Inferior parietal cortex (tissue), 1 donor: ENCODE measurements around the gene MRPS2.
"Not testable (repeated sequence)": the region's sequence is repeated elsewhere in the genome, so short reads cannot be mapped to it uniquely, and the experiment has no call there.

Source experiments
- DNase-seq: peaks from one replicate; pipeline ENCODE4 v3.0.0-alpha.2; 2016; ENCODE audit errors: extremely low spot score

Gene MRPS2

DNA sequence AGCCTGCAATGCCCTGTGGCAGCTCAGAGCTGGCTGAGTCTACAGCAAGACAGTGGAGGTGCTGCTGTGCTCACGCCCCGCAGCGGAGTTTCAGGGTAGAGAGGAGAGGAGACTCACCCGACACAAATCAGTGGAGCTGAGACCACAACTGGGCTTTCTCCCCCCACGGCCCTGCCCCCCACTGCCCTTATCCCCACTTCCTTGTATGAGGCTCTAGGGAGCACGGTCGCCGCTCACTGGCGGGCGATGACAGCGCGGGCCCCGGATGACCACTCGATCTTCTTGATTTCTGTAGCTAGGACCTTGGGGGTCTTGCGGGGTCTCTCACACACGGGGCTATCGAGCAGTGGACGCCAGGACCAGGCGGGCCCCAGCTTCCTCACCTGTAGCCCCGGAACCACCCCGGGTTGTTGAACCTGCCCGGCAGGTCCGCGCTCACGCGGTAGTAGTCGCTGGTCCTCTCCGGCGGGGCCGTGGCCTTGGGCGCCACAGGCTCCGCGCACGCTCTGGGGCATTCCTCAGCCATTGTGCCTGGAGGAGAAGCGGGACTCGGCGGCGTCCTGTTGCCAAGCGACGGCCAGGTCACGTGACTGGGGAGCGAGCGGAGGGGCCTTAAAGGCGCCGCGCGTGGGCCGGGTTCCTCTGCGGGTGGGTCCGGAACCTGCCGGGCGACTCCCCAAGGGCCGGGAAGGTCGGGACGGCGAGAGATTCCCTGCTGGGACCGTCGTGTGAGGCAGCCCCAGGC, 984 bp upstream of the MRPS2 start:
- DNase-seq, result peak; percentile 94

DNA sequence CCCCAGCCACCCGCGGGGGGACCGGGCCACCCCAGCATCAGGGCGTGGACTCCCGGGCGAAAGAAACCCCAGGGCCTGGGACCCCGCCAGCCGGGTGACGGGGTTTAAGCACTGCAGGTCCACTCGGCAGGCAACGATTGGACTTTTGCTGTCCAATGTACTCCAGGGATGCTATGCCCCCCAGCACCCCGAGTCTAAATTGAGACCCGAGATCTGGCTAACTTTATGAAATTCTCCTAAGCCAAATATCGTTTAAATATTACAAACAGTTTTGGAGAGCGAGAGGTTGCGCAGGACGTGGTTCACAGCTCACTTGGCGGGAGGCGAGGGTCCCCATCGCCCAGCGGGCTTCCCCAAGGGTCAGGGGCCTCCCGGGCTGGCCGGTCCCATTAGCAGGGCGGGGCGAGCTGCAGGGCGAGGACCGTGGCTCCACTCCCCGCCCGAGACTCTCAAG, 384 bp upstream of the MRPS2 start:
- DNase-seq, result no peak

DNA sequence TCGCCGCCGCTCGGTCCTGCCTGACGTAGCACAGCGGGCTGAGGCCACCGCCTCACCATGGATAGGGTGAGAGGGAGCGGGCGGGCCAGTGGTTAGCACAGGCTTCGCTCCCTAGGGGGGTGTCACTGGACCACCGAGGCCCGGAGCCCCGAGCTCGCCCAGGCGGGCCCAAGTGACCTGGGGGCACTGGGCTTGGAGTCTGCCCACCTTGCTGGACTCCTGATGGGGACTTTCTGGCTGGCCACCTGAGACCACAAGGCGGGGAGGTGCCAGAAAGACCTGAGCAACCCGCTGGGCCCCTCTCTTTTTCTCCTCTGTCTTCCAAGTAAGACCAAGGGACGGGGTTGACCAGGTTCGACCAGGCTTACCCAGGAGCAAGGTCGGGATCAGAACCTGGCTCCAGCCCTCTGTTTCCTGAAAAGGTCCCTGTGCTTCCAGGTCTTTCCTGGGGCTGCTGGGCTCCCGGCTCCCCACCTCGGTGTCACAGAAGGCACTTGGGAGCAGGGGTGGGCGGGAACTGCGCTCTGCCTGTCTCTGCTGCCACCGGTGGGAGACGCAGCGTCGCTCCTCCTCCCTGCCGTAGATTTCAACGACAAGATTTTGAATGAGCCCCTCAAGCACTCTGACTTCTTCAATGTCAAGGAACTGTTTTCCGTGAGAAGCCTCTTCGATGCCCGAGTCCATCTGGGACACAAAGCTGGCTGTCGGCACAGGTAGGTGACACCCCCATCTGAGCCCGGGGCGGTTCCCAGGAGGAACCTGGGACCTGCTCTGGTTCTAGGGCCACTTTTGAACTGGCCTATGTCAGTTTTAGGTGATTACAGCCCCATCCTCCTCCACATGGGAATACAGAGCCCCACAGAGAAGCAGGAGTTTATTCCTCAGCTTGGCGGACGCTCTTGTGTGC, 1.0 kb downstream of the MRPS2 start:
- DNase-seq, result no peak

- no peak for DNase-seq
Observed at GRCh38 chr9:135502168-135502872, 1.8 kb downstream of the MRPS2 start.

DNA sequence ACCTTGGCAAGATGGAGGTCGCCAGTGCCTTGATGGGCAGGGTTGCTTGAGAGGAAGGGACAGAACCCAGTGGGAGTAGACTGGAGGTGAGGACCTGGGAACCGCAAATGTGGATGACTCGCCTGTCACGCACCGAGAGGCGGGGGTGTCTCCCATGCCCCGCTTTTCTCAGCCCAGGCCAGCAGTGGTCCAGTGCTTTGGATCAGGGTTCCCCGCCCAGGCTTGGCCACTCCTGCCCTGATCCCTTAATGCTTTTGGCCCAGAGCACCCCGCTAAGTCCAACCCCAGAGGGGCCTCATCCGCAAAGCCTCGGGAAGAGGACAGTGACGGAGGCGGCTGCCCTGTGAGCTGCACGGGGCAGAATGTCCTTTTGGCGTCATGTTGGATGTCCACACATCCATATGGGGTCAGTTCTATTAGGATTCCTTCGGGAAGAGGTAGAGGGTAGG, 2.4 kb downstream of the MRPS2 start:
- no peak for DNase-seq

GRCh38 chr9:135503371-135504261, 3.1 kb downstream of the MRPS2 start:
- no peak for DNase-seq

DNA sequence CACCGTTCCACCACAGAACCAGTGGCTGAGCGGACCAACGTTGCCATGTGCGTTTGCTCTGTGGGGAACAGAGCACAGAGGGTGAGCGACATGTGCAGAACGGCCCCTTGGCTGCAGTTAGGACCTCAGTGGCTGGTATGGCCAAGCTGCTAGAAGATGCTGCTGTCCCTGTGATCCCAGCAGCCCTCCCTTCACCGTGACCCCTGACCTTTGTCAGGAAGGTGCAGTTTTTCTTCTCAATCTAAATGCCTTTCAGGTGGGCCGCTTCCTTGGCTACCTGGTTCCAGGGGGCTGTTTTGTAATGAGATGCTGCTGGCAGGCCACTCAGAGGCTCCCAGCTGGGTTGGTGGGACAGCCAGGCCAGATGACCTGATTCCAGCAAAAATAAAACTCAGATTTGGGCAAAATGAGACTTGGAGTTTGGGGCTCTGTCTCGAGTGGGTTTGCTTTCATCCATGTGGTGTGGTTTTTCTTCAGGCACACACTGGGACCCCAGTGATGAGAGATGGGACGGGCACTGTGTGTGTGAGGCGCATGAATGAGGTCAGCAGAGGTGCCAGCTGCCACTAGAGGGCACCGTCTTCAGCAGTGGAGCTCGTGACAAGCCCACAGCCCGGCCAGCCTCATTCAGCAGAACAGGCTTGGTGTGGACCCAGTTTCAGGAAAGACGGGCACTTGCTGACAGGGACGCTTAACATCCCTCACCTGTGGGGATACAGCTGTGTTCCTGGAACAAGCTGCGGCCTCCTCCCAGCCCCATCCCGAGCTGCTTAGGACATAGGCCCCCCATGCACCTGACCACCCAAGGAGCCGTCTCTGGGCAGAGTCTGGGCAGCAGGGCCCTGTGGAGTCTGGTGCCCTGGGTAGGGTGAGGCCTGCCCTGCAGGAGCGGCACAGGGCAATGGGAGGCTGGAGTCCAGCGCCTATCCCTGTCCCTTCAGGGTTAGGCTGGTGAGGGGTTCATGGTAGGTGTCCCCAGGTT, 4.1 kb downstream of the MRPS2 start:
- DNase-seq, result peak; percentile 55

- no peak for DNase-seq
Observed at GRCh38 chr9:135505406-135506187, 5.1 kb downstream of the MRPS2 start.

GRCh38 chr9:135506327-135507103, 6.0 kb downstream of the MRPS2 start:
- no peak for DNase-seq

DNA sequence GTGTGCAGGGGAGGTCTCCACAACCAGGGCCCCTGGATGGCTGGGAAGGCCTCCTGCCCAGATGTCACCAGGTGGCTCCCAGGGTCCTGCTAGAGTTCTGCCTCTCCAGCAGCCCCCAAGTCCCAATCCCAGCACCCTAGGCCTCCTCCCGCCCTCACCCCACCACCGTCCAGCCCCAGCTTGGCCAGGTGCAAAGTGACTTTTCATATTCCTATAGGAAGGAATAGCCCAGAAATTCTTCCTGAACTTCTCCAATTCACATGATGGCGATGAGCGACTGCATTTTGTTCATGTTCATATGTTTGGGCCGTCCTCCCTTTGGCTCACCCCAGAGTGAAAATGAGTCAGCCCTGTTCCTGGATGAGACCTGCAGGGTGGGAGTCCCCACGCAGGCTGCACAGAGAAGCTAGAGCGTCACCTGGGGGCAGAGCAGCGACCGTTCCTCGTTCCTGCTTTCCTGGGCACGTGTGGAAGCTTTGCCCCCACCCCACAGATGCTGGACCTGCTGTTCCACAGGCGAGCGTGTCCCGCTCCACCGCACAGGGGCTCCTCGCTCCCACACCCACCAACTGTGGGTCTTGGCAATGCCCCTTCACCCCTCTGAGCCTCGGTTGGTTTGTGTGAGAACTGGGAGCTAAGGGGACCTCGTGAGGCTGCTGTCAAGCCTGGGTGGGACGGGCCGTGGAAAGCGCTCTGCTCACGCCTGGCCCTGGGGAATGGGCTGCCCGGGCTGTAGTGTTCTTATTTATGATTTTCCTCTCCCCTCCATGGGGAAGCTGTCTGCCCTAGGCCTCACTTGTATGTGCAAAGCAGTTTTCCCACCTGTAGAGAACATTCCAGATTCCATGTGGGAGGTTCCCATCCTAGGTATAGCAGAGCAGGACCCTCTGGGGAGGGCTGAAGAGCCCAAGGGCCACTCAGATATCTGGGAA, 6.9 kb downstream of the MRPS2 start:
- no peak for DNase-seq

- no peak for DNase-seq
Observed at GRCh38 chr9:135508211-135508820, 7.8 kb downstream of the MRPS2 start.

DNA sequence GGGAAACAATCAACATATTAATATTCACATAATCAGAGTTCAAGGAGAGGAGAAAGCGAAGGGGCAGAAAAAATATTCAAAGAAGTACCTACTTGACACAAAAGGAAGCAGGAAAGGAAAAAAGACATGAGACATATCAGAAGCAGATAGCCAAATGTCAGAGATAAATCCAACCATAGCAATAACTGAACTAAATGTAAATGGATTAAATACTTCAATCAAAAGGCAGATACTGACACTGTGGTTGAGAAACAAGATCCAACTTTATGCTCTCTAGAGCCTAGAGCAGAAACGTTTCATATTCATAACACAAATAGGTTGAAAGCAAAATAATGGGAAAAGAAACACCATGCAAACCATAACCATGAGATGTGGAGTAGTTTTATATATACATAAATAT, 9.0 kb downstream of the MRPS2 start:
- DNase-seq, result no peak

GRCh38 chr9:135512241-135512603, 11.7 kb downstream of the MRPS2 start:
- DNase-seq, result no peak

- no peak for DNase-seq
Observed at GRCh38 chr9:135512904-135513303, 12.4 kb downstream of the MRPS2 start.

GRCh38 chr9:135513351-135513846, 12.9 kb downstream of the MRPS2 start:
- no peak for DNase-seq

GRCh38 chr9:135513906-135514305, 13.4 kb downstream of the MRPS2 start:
- not testable (repeated sequence) for DNase-seq
